VCaP (cell line): ENCODE data around the gene SRC.

ENCODE experiments used
- H3K27ac ChIP-seq: fragments of 450-650 bp; 2 replicates; pipeline ENCODE4 v1.5.1; 2017
- CTCF ChIP-seq: fragments of 450-650 bp; conservative IDR thresholded peaks from 2 replicates; pipeline ENCODE4 v1.5.1; 2017; ENCODE audit warnings: mild to moderate bottlenecking, moderate library complexity

Gene SRC

GRCh38 chr20:37419774-37420542 is 74.0 kb downstream of the SRC start:
- H3K27ac ChIP-seq = no peak overlapping the region
- no peak for TF ChIP-seq CTCF

GRCh38 chr20:37420610-37421009 is 74.7 kb downstream of the SRC start:
- H3K27ac ChIP-seq = no peak overlapping the region
- no peak for TF ChIP-seq CTCF

DNA sequence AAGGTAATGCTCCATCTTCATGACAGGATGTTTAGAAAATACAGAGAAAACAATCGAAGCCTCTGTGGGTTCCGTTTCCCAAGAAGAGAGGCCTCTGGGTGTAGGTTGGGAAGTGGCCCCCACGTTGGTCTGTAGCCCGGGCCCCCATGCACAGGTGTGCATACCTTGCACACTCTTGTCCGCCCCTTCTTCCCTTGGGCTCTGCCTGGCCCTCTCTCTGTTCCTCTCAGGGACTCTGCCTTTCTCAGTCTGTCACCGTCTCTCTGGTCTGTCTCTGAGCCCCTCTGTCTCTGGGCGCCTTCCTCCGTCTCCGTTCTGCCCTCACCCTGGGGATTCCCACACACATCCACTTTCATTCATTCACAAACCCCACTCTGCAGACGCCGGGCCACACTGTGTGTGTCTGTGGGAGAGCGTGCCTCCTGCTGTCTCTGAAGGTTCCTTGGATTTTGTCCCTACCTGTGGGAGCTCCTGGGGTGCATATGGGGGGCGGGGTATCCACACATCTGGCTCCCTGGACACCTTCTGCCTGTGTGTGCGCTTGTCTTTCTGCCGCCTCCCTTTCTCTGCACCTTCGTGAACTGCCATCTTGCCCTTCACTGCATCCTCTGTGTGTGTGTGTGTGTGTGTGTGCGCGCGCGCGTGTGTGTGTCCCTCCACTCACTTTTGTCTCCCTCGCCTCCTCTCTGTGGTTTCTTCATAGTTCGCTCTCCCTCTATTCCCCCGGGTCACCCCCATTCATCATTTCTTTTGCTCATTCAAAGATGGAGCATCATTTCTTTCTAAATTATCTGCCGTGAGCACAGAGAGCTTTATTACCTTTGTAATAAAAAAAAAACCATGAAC is 75.3 kb downstream of the SRC start:
- TF ChIP-seq CTCF = no peak
- no peak overlapping the region for H3K27ac ChIP-seq

- no peak overlapping the region for H3K27ac ChIP-seq
- no peak for TF ChIP-seq CTCF
Observed at GRCh38 chr20:37421988-37422387, 76.0 kb downstream of the SRC start.

DNA sequence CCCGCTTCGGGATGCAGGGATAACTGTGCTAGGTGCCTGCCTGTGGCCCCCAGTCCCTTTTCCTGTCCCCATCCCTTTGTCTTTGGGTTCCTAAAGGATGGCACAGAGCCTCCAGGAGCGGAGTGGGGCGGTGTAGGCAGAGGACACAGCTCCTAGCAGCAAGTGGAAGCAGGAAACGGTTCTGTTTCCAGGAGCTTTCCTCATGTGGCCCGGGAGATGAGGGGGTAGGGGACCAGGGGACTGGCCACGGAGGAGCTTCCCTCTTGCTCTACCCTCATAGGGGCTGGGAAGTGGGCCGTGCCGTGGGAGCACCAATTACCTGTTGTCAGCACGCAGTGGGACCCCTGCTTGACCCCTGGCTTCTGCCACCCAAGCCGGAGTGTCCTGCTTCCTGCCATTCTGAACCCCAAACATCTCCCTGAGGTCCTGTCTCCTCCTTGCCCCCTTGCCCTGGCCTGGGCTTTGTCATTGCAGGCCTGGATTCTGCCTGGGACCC is 76.9 kb downstream of the SRC start:
- no peak overlapping the region for H3K27ac ChIP-seq
- TF ChIP-seq CTCF = no peak

GRCh38 chr20:37423545-37423944 is 77.6 kb downstream of the SRC start:
- no peak overlapping the region for H3K27ac ChIP-seq
- TF ChIP-seq CTCF = no peak

DNA sequence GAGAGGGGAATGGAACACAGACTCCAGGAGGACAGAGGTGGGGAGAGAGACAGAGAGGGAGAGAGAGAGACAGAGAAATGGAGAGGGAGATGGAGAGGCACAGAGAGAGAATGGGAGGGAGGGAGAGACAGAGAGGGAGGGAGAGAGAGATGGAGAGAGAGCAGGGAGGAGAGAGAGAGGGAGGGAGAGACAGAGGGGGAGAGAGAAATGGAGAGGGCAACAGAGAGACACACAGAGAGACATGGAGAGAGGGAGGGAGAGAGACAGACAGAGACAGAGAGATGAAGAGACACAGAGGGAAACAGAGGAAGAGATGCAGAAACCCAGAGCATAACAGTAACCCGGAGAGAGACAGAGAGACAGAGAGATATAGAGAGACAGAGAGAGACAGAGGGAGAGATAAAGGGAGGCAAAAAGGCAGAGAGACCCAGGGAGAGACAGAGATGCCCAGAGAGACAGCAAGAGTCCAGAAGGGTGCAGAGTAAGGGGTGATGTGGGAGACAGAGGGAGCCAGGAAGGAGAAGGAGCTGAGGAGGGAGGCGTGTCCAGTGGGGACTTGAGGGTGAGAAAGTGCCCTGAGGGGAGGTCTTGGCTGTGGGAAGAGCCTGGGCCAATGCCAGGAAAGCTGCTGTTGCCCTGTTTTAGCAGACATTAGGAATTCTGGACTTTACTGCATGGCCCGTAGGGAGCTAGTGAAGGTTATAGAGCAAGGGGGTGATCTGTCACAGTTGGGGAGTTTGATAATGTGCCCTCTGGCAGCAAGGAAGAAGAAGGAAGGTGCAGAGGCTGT is 78.3 kb downstream of the SRC start:
- TF ChIP-seq CTCF = no peak
- no peak overlapping the region for H3K27ac ChIP-seq
